BE2C (cell line): ENCODE data around the gene USF2.
"Not testable (repeated sequence)": the region's sequence is repeated elsewhere in the genome, so short reads cannot be mapped to it uniquely, and the experiment has no call there.

Experiments used
- DNase-seq: peaks from one replicate; pipeline ENCODE4 v3.0.0-alpha.2; 2020
- H3K27me3 ChIP-seq: fragments of 250-450 bp; sonication (Bioruptor Pico); 2 replicates; pipeline ENCODE4 v1.5.1; 2020; ENCODE audit warnings: mild to moderate bottlenecking
- H3K36me3 ChIP-seq: fragments of 250-450 bp; sonication (Bioruptor Pico); 2 replicates; pipeline ENCODE4 v1.5.1; 2020; ENCODE audit warnings: mild to moderate bottlenecking
- H3K4me1 ChIP-seq: fragments of 250-450 bp; sonication (Bioruptor Pico); 2 replicates; pipeline ENCODE4 v1.5.1; 2020
- H3K4me3 ChIP-seq: 2 replicates; pipeline ENCODE4 v1.5.1; 2011; ENCODE audit warnings: low read depth, low read length
- H3K9me3 ChIP-seq: fragments of 250-450 bp; sonication (Bioruptor Pico); 2 replicates; pipeline ENCODE4 v1.5.1; 2020
- TF ChIP-seq, protein P1 (sequence below): IDR thresholded peaks from 2 replicates; pipeline ENCODE4 v1.5.1; 2012; ENCODE audit warnings: mild to moderate bottlenecking, low read depth, low read length

The USF2 gene

GRCh38 chr19:35279985-35280821, 11.4 kb downstream of the USF2 start:
- Histone ChIP-seq H3K9me3 (no peaks in the 10 kb centered on the region), H3K4me1 (peaks cover 5% of the 10 kb centered on the region; the same call in 1 of the 2 replicates), H3K27me3 (no peaks in the 10 kb centered on the region), H3K36me3 (peaks cover 17% of the 10 kb centered on the region), H3K4me3 (no peak overlapping the region)
- DNase-seq, result peak; percentile 35
- TF ChIP-seq, protein P1, sequence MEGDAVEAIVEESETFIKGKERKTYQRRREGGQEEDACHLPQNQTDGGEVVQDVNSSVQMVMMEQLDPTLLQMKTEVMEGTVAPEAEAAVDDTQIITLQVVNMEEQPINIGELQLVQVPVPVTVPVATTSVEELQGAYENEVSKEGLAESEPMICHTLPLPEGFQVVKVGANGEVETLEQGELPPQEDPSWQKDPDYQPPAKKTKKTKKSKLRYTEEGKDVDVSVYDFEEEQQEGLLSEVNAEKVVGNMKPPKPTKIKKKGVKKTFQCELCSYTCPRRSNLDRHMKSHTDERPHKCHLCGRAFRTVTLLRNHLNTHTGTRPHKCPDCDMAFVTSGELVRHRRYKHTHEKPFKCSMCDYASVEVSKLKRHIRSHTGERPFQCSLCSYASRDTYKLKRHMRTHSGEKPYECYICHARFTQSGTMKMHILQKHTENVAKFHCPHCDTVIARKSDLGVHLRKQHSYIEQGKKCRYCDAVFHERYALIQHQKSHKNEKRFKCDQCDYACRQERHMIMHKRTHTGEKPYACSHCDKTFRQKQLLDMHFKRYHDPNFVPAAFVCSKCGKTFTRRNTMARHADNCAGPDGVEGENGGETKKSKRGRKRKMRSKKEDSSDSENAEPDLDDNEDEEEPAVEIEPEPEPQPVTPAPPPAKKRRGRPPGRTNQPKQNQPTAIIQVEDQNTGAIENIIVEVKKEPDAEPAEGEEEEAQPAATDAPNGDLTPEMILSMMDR, result no peak

GRCh38 chr19:35281303-35281702, 12.5 kb downstream of the USF2 start:
- Histone ChIP-seq H3K4me1 (peaks cover 5% of the 10 kb centered on the region; the same call in 1 of the 2 replicates), H3K9me3 (no peaks in the 10 kb centered on the region), H3K36me3 (peaks cover 16% of the 10 kb centered on the region), H3K4me3 (no peak overlapping the region), H3K27me3 (no peaks in the 10 kb centered on the region)
- TF ChIP-seq, protein P1, result no peak
- DNase-seq, result no peak

- H3K27me3 ChIP-seq, result no peaks in the 10 kb centered on the region
- H3K9me3 ChIP-seq, result no peaks in the 10 kb centered on the region
- TF ChIP-seq, protein P1, result no peak
- no peak overlapping the region for H3K4me3 ChIP-seq
- DNase-seq, result no peak
- peaks cover under 1% of the 10 kb centered on the region; the same call in 1 of the 2 replicates for H3K36me3 ChIP-seq
- peaks cover 5% of the 10 kb centered on the region; the same call in 1 of the 2 replicates for H3K4me1 ChIP-seq
Observed at GRCh38 chr19:35284153-35285094, 15.7 kb downstream of the USF2 start.

- no peak for DNase-seq
- Histone ChIP-seq H3K4me1 (peaks cover 2% of the 10 kb centered on the region; the same call in 1 of the 2 replicates), H3K27me3 (no peaks in the 10 kb centered on the region; the same call in 1 of the 2 replicates), H3K36me3 (no peaks in the 10 kb centered on the region), H3K4me3 (no peak overlapping the region), H3K9me3 (no peaks in the 10 kb centered on the region)
- TF ChIP-seq, protein P1, result no peak
Observed at GRCh38 chr19:35285095-35285449, 16.3 kb downstream of the USF2 start.

GRCh38 chr19:35285465-35285864, 16.7 kb downstream of the USF2 start:
- H3K4me1 ChIP-seq, H3K4me3 ChIP-seq, DNase-seq, H3K27me3 ChIP-seq, H3K9me3 ChIP-seq, H3K36me3 ChIP-seq: not testable (repeated sequence)

DNA sequence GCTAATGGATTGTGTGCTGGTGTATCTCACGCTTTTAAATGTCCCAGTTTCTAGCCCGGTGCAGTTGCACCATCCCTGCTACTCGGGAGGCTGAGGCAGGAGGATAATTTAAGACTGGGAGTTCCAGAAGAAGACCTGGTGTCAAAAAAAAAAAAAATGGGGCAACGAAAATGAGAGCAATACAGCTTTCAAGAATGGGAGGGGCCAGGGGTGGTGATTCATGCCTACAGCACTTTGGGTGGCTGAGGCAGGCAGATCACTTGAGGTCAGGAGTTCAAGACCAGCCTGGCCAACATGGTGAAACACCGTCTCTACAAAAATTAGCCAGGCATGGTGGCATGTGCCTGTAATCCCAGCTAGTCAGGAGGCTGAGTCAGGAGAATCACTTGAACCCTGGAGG, 17.3 kb downstream of the USF2 start:
- not testable (repeated sequence) for H3K9me3 ChIP-seq, DNase-seq, H3K4me1 ChIP-seq

More for the DNA sequence above, 17.3 kb downstream of the USF2 start:
- not testable (repeated sequence) for H3K4me3 ChIP-seq, H3K27me3 ChIP-seq, H3K36me3 ChIP-seq
